G401.6 (cell line): ENCODE measurements around the gene DDIAS.
A peak's percentile ranks its signal among the peaks of the same experiment; 100 is the strongest.

ENCODE experiments used
- FAIRE-seq: peaks from 2 replicates; lab custom pipeline; 2012; peaks lifted over from hg19 to GRCh38; lab: Jason Lieb, UNC

Gene DDIAS

GRCh38 chr11:82972103-82972502 is 70.6 kb downstream of the DDIAS start:
- no peak for FAIRE-seq

- peak; percentile 54 for FAIRE-seq
Observed at GRCh38 chr11:82974135-82974534, 72.6 kb downstream of the DDIAS start.

- FAIRE-seq = no peak
Observed at GRCh38 chr11:82974851-82975250, 73.3 kb downstream of the DDIAS start.

GRCh38 chr11:82975882-82976281 is 74.3 kb downstream of the DDIAS start:
- FAIRE-seq = no peak

- FAIRE-seq = no peak
Observed at GRCh38 chr11:82976786-82977185, 75.2 kb downstream of the DDIAS start.

GRCh38 chr11:82978422-82979099 is 77.0 kb downstream of the DDIAS start:
- FAIRE-seq = no peak

GRCh38 chr11:82979824-82980223 is 78.3 kb downstream of the DDIAS start:
- no peak for FAIRE-seq

GRCh38 chr11:82980292-82980691 is 78.8 kb downstream of the DDIAS start:
- FAIRE-seq = no peak

GRCh38 chr11:82980947-82981346 is 79.4 kb downstream of the DDIAS start:
- FAIRE-seq = no peak

- FAIRE-seq = no peak
Observed at GRCh38 chr11:82981852-82982251, 80.3 kb downstream of the DDIAS start.
